GM19043 (cell line): ENCODE results near the gene SPRED1.
A peak's percentile ranks its signal among the peaks of the same experiment; 100 is the strongest.

Experiments used
- ATAC-seq: cut with Tn5 transposase; IDR thresholded peaks from one replicate; pipeline ENCODE4 v1.9.1; 2021; ENCODE audit warnings: low read depth; ENCODE audit not compliant: unreplicated experiment

SPRED1 gene

DNA sequence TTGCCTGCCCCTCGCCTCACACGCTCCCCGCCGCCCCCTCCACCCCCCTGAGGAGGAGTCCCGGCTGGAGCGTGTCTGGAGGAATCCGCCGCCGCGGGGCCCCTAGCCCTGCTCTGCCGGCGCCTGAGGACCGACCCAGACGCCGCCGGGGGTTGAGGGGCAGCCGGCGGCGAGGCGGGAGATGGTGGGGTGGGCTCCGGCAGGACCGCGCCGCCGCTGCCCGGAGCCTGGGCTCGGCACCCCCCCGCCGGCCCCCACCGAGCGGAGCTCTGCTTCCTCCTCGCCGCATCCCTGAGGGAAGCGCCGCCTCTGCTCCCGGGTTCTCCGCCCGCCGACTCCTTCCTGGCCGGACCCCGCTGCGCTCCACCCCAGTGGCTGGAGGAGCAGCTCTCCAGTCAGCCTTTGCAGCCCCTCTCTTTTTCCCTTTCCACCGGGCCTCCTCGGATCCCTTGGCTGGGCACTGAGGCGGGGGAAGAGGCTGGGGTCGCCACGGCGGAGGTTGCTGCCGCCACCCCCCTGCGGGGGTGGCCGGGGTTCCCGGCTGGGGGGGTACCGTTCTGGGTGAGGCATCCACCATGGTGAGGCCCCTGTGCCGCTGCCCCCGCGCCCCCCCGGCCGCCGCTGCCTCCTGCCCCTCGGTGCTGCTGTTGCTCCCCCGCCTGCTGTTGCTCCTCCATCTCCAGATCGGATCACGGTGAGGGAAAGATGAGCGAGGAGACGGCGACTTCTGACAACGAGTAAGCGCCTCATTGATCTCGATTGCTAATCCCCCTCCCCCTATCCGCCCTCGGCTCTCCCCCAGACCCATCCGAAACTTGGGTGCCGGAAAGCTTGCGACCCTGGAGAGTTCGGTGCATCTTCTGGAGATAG is at the start of gene SPRED1:
Gene SPRED1 (plus strand): TSS at position 356 of the 870 bp plus-strand sequence. CDS start 350 bp downstream, at position 706.
- peak; percentile 8 for ATAC-seq

DNA sequence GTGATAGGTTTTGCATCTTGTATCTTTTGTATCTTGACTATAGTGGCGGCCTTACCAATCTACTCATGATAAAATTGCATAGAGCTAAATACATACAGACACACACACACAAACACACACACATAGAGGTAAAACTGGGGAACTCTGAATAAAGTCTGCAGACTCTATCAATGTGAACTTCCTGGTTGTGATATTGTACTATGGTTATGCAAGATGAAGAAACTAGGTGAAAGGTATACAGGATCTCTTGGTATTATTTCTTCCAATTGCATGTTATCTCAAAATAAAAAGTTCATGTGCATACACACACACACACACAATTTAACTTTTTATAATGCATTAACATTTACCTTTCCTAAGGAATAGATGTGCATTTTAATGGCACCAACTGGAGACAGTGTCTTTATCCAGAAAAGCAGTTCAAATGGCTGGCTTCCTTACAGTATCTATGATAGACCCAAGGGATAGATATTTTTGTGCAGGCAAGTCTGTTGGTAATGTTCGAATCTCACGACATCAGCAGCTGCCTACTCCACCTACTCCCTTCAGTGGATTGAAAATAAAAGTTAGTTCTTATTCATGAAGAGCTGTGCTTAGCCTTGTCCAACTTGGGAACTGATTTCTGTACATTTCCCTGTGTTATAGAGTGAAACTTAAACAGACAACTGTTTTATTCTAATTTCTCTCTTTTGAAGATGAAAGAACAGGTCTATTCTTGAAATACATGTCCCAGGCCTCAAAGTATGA is 46.9 kb upstream of the SPRED1 start:
- ATAC-seq = no peak

DNA sequence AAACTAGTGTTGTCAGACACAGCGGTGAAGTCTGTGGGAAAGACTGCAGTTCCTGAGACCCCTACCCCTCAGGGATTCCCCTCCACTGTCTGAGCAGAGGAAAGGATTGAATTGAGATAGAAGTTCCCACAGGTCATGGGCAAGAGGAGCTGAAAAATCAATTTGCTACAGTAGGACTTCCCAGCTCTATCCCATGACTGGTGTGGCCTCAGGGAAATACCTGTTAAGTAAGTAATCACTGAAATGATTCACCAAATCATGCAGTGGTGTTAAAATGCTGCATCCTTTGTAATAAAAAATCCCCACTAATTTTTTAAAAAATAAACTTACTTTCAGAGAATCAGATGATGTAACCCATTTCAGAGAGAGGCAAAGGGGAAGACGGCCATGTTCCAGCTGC is 45.0 kb upstream of the SPRED1 start:
- no peak for ATAC-seq

DNA sequence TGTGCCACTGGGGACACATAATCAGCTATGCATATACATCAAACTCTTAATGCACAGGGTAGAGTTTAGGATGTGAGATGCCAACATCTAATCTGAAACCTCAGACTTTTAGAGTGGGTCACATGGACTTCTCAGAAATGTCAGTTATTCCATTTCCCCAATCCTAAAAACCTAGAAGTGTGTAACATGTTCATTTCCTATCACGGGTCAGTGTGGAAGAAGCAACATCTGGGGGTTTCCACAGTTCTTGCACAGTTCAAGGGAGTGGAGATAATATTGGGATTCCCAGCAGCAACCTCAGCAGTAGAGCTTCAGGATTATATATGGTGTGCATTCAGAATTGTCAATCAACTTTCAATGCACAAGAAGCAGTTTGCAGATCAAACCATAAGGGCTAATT is 44.4 kb upstream of the SPRED1 start:
- ATAC-seq = no peak

GRCh38 chr15:38208779-38209178 is 43.9 kb upstream of the SPRED1 start:
- no peak for ATAC-seq

DNA sequence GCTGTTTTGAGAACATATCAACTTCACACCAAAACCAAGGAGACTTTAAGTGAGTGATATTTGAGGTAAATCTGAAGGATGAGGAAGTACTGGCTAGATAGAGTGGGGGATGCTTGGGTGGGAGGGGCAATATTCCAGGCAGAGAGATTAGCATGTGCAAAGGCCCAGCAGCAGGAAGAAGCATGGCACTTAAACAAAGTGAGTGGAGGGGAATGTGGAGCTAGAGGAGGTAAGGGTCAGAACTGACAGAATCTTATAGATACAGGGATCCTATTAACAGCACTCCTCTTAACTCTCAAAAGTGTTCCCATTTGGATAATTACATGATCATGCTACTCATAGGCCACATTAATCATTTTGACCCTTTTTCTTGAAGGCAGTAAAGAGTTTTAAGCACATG is 41.4 kb upstream of the SPRED1 start:
- no peak for ATAC-seq

GRCh38 chr15:38211811-38212210 is 40.8 kb upstream of the SPRED1 start:
- no peak for ATAC-seq

- no peak for ATAC-seq
These were observed 39.8 kb upstream of the SPRED1 start for GRCh38 chr15:38212729-38213351.

DNA sequence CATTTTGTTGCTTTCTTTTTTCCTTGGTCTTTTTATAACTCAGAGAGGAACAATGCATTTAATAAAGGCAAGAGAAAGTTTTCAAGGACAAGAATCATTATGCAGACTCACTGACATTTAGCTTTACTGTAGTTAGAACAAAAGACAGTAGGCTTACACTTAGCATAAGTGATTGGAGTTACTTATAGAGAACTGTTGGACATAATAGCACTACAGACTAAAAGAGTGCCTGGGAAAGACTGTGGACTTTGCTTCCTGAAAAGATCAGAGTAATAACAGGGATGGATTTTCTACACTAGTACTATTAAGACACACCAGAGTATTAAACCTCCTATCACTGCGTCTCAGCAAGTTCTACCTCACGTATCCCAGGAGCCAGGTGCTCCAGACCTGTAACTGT is 39.3 kb upstream of the SPRED1 start:
- ATAC-seq = no peak

- no peak for ATAC-seq
These were observed 36.9 kb upstream of the SPRED1 start for GRCh38 chr15:38215707-38216106.

DNA sequence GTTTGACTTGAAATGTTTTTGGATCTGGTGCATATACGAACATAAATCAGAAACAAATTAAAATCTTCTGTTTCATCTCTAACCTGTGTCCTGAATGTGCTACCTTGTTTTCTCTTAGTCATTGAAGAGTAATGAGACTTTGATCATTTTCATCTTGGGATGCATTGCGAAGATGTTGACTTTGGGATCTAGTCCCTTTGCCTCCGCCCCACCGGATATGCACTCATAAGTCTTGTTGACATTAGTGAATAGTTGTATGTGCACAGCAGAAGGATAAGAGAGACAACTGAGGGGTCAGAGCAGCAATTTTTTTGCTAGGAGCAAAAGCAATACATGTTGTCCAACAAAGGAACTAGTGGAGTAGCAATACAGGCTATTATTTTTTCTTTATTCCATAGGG is 35.9 kb upstream of the SPRED1 start:
- no peak for ATAC-seq

GRCh38 chr15:38217191-38217595 is 35.4 kb upstream of the SPRED1 start:
- no peak for ATAC-seq

GRCh38 chr15:38217788-38218609 is 34.6 kb upstream of the SPRED1 start:
- no peak for ATAC-seq

GRCh38 chr15:38220606-38221273 is 31.9 kb upstream of the SPRED1 start:
- ATAC-seq = no peak

GRCh38 chr15:38224486-38224885 is 28.1 kb upstream of the SPRED1 start:
- ATAC-seq = no peak

DNA sequence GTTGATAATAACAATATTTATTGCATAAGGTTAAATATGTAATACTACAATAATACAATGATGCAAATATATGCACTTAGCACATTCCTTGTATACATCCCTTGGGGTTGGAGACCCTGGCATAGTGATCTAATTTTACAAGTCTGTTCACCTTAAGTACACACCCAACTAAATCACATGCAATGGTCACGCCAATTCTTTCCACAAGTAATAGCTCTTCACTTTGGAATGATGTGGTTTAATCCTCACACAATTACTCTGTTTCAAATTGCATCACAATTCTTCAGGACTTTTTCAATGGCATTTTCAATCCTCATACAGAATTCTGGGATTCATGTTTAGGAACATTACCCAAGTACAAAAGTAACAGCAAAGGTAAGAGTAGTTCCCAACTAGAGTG is 27.3 kb upstream of the SPRED1 start:
- ATAC-seq = no peak

GRCh38 chr15:38226608-38227266 is 25.9 kb upstream of the SPRED1 start:
- ATAC-seq = no peak

DNA sequence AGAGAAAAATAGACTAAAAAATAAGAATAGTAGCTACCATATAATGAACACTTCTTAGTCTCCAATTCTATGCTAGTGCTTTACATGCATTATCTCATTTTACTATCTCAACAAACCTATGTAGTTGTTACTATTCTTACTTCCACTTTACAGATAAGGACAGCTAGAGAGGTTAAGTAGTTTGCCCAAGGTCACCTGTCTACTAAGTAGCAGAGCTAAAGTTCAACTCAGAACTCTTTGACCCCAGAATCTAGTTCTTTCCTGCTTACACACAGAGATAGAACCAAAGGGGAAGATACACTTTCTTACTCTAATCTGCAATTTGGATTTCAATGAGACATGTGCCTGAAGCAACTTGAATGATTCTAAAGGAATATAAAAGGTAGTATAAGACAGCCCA is 24.7 kb upstream of the SPRED1 start:
- no peak for ATAC-seq

- no peak for ATAC-seq
These were observed 24.0 kb upstream of the SPRED1 start for GRCh38 chr15:38228618-38229017.
